ENCODE data around the gene SQSTM1. TPM values are rescaled to one million over a fixed set of nuclear protein-coding genes. Genes with fewer than 3 reads are reported as not detected.
A peak's percentile ranks its signal among the peaks of the same experiment; 100 is the strongest.

The SQSTM1 gene
- polyA plus RNA-seq, 1 of the 3 experiments (the other 2 are of a cell fraction), result 181 TPM

GRCh38 chr5:179795863-179796833 lies 24.6 kb upstream of the SQSTM1 start:
- peaks cover 0 to 14% of the 10 kb centered on the region in 2 experiments; a peak in 1 of 4 replicates for H3K4me1 ChIP-seq (ENCODE audit: control insufficient read depth in 1 of 2, insufficient read depth in 2 of 2, low read depth in 1 of 2, low read length in 1 of 2)
- H2AFZ ChIP-seq (ENCODE audit: low read depth), result no peak overlapping the region
- peak; percentile 92 for DNase-seq
- peaks cover 4% of the 10 kb centered on the region for H3F3A ChIP-seq (replicated peaks; ENCODE audit: insufficient read depth)
- H3K27me3 ChIP-seq (ENCODE audit: insufficient read depth), result no peaks in the 10 kb centered on the region
- H4K20me1 ChIP-seq (ENCODE audit: insufficient read depth), result no peaks in the 10 kb centered on the region
- H3K9ac ChIP-seq, result peak overlapping the region; percentile 64; the same call in 1 of the 2 replicates
- peak overlapping the region; percentile 57 to 59 for H3K4me3 ChIP-seq (ENCODE audit: low read depth in 2 of 2, low read length in 1 of 2)
- H3K9me2 ChIP-seq, result no peaks in the 10 kb centered on the region
- H3K27ac ChIP-seq (ENCODE audit: low read depth in 2 of 2, low read length in 1 of 2), result peak overlapping the region; percentile 36 to 43; a peak in 3 of 4 replicates
- TF ChIP-seq FOXJ3 (CRISPR knock-in tag; IDR thresholded peaks at IDR 0.05) (no peak), PBX3 (IDR thresholded peaks at IDR 0.05) (peak; percentile 25; the same call in 1 of the 2 replicates), CTCF (IDR thresholded peaks at IDR 0.05) (peak; percentile 61), SMC3 (IDR thresholded peaks at IDR 0.05; ENCODE audit: low read depth, low read length) (peak; percentile 68), NFIC (IDR thresholded peaks at IDR 0.05; ENCODE audit: borderline replicate concordance) (no peak), ZBTB33 (IDR thresholded peaks at IDR 0.05; ENCODE audit: borderline replicate concordance, low read depth) (no peak), CHD2 (IDR thresholded peaks at IDR 0.05; ENCODE audit: low read length, partially characterized antibody) (peak; percentile 9), MXI1 (IDR thresholded peaks at IDR 0.05; ENCODE audit: low read depth, low read length) (peak; percentile 49; the same call in 1 of the 2 replicates), RCOR1 (IDR thresholded peaks at IDR 0.05; ENCODE audit: low read length) (no peak), RAD21 (IDR thresholded peaks at IDR 0.05; ENCODE audit: low read length) (peak; percentile 59), NRF1 (IDR thresholded peaks at IDR 0.05; ENCODE audit: low read depth, low read length) (0 out of 2 replicates have a peak, but pooled peaks have one; percentile 19), MEF2A (IDR thresholded peaks at IDR 0.05; ENCODE audit: borderline replicate concordance, low read depth) (0 out of 2 replicates have a peak, but pooled peaks have one; percentile 7), POLR2AphosphoS5 (IDR thresholded peaks at IDR 0.05; ENCODE audit: low read depth, low read length) (peak; percentile 34)
- H3K4me2 ChIP-seq, result peak overlapping the region; percentile 83
- 0 out of 2 replicates have a peak, but pooled peaks cover 4% of the 10 kb centered on the region for H3K79me2 ChIP-seq (ENCODE audit: insufficient read depth)
- 22% methylated on average over 21 of the region's 113 CpGs for WGBS (ENCODE audit: low lambda C conversion rate)
- peaks cover 0 to 34% of the 10 kb centered on the region in 2 experiments for H3K36me3 ChIP-seq (replicated peaks in 1 of 2; ENCODE audit: control insufficient read depth in 1 of 2, insufficient read depth in 2 of 2, low read length in 1 of 2)
- no peaks in the 10 kb centered on the region for H3K9me3 ChIP-seq
- CTCF ChIA-PET, result interaction anchor here (0.7 to 8.3 kb wide), 23 partner anchors 11 to 179 kb away, joined by 3 to 67 read pairs (median 4); partner anchors contain the start of genes MAML1 and MGAT4B
- POLR2A ChIA-PET, result interaction anchor here (1.5 to 1.9 kb wide), 2 partner anchors 9 to 23 kb away, joined by 4 to 6 read pairs; no protein-coding TSS in a partner anchor

Data from SK-N-SH (cell line).